Gastroesophageal sphincter (tissue), 3 donors: Measurements from ENCODE around the gene MED23.

Source experiments
- EP300 ChIP-seq: sonication (generic); formaldehyde crosslinking; IDR thresholded peaks from one replicate; pipeline ENCODE4 v1.6.1; 2017; ENCODE audit warnings: antibody characterized with exemption, mild to moderate bottlenecking
- POLR2A ChIP-seq, 2 donors: fragments of 450-650 bp; IDR thresholded peaks; one replicate each; pipeline ENCODE4 v1.6.1; 2017; ENCODE audit warnings: antibody characterized with exemption in 2 of 2, mild to moderate bottlenecking in 2 of 2, moderate library complexity in 1 of 2
- POLR2AphosphoS5 ChIP-seq: sonication (generic); formaldehyde crosslinking; IDR thresholded peaks from one replicate; pipeline ENCODE4 v1.6.1; 2017; ENCODE audit warnings: antibody characterized with exemption
- TF ChIP-seq, protein P1 (sequence below), 4 experiments: fragments of 200-600 bp in 2 of 4; fragments of 450-650 bp in 2 of 4; sonication (generic) in 1 of 4; IDR thresholded peaks; one replicate each; pipeline ENCODE4 v1.5.1; 2017 to 2019; ENCODE audit warnings: antibody characterized with exemption in 4 of 4, mild to moderate bottlenecking in 2 of 4, moderate library complexity in 2 of 4

DNA sequence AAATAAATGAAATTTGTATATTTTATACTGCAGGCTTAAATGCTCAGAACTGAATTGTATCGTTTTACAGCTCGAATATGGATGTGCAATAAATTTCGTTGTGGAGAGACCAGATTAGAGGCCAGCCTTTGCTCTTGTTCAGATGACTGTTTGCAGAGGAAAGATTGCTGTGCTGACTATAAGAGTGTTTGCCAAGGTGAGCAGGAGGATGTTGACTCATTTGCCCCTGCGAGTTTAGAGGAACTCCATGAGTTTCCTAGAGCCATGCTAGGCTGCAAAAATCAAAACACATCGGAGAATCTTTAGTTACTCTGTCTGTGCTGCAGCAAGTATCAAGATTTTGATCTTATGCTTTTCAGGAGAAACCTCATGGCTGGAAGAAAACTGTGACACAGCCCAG lies 24.4 kb upstream of the MED23 start:
- TF ChIP-seq POLR2A (IDR thresholded peaks at IDR 0.05): no peak
- TF ChIP-seq, protein P1, sequence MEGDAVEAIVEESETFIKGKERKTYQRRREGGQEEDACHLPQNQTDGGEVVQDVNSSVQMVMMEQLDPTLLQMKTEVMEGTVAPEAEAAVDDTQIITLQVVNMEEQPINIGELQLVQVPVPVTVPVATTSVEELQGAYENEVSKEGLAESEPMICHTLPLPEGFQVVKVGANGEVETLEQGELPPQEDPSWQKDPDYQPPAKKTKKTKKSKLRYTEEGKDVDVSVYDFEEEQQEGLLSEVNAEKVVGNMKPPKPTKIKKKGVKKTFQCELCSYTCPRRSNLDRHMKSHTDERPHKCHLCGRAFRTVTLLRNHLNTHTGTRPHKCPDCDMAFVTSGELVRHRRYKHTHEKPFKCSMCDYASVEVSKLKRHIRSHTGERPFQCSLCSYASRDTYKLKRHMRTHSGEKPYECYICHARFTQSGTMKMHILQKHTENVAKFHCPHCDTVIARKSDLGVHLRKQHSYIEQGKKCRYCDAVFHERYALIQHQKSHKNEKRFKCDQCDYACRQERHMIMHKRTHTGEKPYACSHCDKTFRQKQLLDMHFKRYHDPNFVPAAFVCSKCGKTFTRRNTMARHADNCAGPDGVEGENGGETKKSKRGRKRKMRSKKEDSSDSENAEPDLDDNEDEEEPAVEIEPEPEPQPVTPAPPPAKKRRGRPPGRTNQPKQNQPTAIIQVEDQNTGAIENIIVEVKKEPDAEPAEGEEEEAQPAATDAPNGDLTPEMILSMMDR (IDR thresholded peaks at IDR 0.05): no peak
- no peak for TF ChIP-seq POLR2AphosphoS5
- TF ChIP-seq EP300: no peak
